K562 (cell line): ENCODE measurements around the gene TMEM150A. TPM values are rescaled to one million over a fixed set of nuclear protein-coding genes. Genes with fewer than 3 reads are reported as not detected.
A peak's percentile ranks its signal among the peaks of the same experiment; 100 is the strongest.

Experiments used
- CHD1 ChIP-seq: fragments of 200-600 bp; sonication (generic); IDR thresholded peaks from one replicate; pipeline ENCODE4 v1.6.1; 2012; ENCODE audit warnings: mild to moderate bottlenecking, moderate library complexity, low read length, inconsistent platforms
- CREM ChIP-seq: IDR thresholded peaks from 2 replicates; pipeline ENCODE4 v1.6.1; 2014; ENCODE audit warnings: antibody characterized with exemption, low read depth
- EP300 ChIP-seq: IDR thresholded peaks from 2 replicates; pipeline ENCODE4 v1.6.1; 2012; ENCODE audit warnings: low read length, improper control_type of control experiment
- ETV5 ChIP-seq: sonication (generic); formaldehyde crosslinking; IDR thresholded peaks from 2 replicates; pipeline ENCODE4 v1.4.0; 2020; ENCODE audit warnings: low read depth, mild to moderate bottlenecking, missing genetic modification reagents
- EWSR1 ChIP-seq: fragments of 450-650 bp; IDR thresholded peaks from 2 replicates; pipeline ENCODE4 v1.6.1; 2018; ENCODE audit warnings: borderline replicate concordance, mild to moderate bottlenecking, low read depth, moderate library complexity; ENCODE audit not compliant: partially characterized antibody
- HMGN3 ChIP-seq: IDR thresholded peaks from 2 replicates; pipeline ENCODE4 v1.6.1; 2011; ENCODE audit warnings: borderline replicate concordance, low read depth, mild to moderate bottlenecking, mixed read lengths, low read length; ENCODE audit not compliant: insufficient read length; ENCODE audit errors: extremely low read depth
- KDM5B ChIP-seq: fragments of 200-600 bp; sonication (generic); IDR thresholded peaks from 2 replicates; pipeline ENCODE4 v1.6.1; 2012; ENCODE audit warnings: low read depth, mild to moderate bottlenecking, moderate library complexity, low read length, control low read depth, inconsistent platforms; ENCODE audit not compliant: insufficient replicate concordance
- NFYB ChIP-seq: IDR thresholded peaks from 2 replicates; pipeline ENCODE4 v1.6.1; 2011; ENCODE audit warnings: mild to moderate bottlenecking, moderate library complexity; ENCODE audit not compliant: insufficient read length; ENCODE audit errors: extremely low read depth
- PHF8 ChIP-seq: fragments of 200-600 bp; sonication (generic); IDR thresholded peaks from 2 replicates; pipeline ENCODE4 v1.6.1; 2012; ENCODE audit warnings: mixed run types, mild to moderate bottlenecking, inconsistent platforms, low read length, moderate library complexity, borderline replicate concordance
- POLR2AphosphoS2 ChIP-seq: IDR thresholded peaks from 2 replicates; pipeline ENCODE4 v1.6.1; 2012; ENCODE audit warnings: low read length, improper control_type of control experiment
- PYGO2 ChIP-seq: fragments of 450-650 bp; IDR thresholded peaks from 2 replicates; pipeline ENCODE4 v1.6.1; 2016; ENCODE audit warnings: mild to moderate bottlenecking, missing genetic modification characterization, moderate library complexity, missing compliant biosample characterization
- TCF15 ChIP-seq: fragments of 250-450 bp; sonication (Bioruptor Pico); IDR thresholded peaks from 2 replicates; pipeline ENCODE4 v1.8.0; 2022; ENCODE audit warnings: moderate library complexity, mild to moderate bottlenecking, inconsistent platforms
- ZKSCAN3 ChIP-seq: fragments of 250-450 bp; sonication (Bioruptor Pico); IDR thresholded peaks from 2 replicates; pipeline ENCODE4 v1.4.0; 2020
- ZNF384 ChIP-seq: IDR thresholded peaks from 2 replicates; pipeline ENCODE4 v1.6.1; 2012; ENCODE audit warnings: low read depth, low read length, improper control_type of control experiment
- polyA plus RNA-seq, 8 experiments: library from polyadenylated mRNA; depleted of rRNA in 4 of 8; stranded (reverse) in 5 of 8; unstranded in 3 of 8; fragments of >200 nt; fragmentation: Nextera tagmentation in 2 of 8; fragmentation: Illumina TruSeq in 1 of 8; extraction: Ambion mirVana in 2 of 8; extraction: Trizol in 1 of 8; gene quantifications; 2 replicates each; pipeline versions ENCODE4 v1.2.1 to v1.2.3, GENCODE V29; 2011 to 2014; ENCODE audit warnings: inconsistent platforms in 1 of 8, missing spikeins in 1 of 8
- total RNA-seq, 7 experiments: library from RNA; depleted of rRNA in 6 of 7; stranded (reverse); fragments of >200 nt in 6 of 7; fragmentation: Illumina TruSeq in 2 of 7; extraction: Trizol in 2 of 7; gene quantifications; 2 replicates each; pipeline versions ENCODE4 v1.2.1 to v1.2.3, GENCODE V29; 2011 to 2021; ENCODE audit warnings: low replicate concordance in 1 of 7
- TF ChIP-seq, protein P1 (sequence below): IDR thresholded peaks from 3 replicates; pipeline ENCODE4 v1.6.1; 2011; ENCODE audit warnings: borderline replicate concordance, mild to moderate bottlenecking; ENCODE audit not compliant: insufficient read length, insufficient read depth
- TF ChIP-seq, protein P2 (sequence below): fragments of 250-450 bp; sonication (Bioruptor Pico); IDR thresholded peaks from 2 replicates; pipeline ENCODE4 v1.5.0; 2021
- TF ChIP-seq, protein P3 (sequence below): fragments of 150-350 bp; IDR thresholded peaks from 2 replicates; pipeline ENCODE4 v1.6.1; 2014; ENCODE audit warnings: low read depth, mild to moderate bottlenecking, low read length, borderline replicate concordance
- TF ChIP-seq, protein P4 (sequence below): fragments of 450-650 bp; formaldehyde crosslinking; IDR thresholded peaks from 2 replicates; pipeline ENCODE4 v1.4.0; 2020; ENCODE audit warnings: mild to moderate bottlenecking, moderate library complexity

Gene TMEM150A
- total and polyA plus RNA-seq, 9 of the 15 experiments (the other 6 are each of a cell fraction or from before 2014, with no cell fraction given): 3.9 to 17.1 (median 8.4) TPM

- TF ChIP-seq, protein P1, sequence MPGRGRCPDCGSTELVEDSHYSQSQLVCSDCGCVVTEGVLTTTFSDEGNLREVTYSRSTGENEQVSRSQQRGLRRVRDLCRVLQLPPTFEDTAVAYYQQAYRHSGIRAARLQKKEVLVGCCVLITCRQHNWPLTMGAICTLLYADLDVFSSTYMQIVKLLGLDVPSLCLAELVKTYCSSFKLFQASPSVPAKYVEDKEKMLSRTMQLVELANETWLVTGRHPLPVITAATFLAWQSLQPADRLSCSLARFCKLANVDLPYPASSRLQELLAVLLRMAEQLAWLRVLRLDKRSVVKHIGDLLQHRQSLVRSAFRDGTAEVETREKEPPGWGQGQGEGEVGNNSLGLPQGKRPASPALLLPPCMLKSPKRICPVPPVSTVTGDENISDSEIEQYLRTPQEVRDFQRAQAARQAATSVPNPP: no peak
- TF ChIP-seq HMGN3 (peak; percentile 47), KDM5B (peak; percentile 82), NFYB (peak; percentile 87), PHF8 (peak; percentile 90; the same call in 1 of the 2 replicates), ETV5 (CRISPR knock-in tag) (peak; percentile 64; the same call in 1 of the 2 replicates), CREM (peak; percentile 82), ZKSCAN3 (CRISPR knock-in tag) (no peak), ZNF384 (no peak), EWSR1 (no peak), EP300 (no peak), POLR2AphosphoS2 (no peak), PYGO2 (no peak), CHD1 (no peak), TCF15 (no peak)
- TF ChIP-seq, protein P2, sequence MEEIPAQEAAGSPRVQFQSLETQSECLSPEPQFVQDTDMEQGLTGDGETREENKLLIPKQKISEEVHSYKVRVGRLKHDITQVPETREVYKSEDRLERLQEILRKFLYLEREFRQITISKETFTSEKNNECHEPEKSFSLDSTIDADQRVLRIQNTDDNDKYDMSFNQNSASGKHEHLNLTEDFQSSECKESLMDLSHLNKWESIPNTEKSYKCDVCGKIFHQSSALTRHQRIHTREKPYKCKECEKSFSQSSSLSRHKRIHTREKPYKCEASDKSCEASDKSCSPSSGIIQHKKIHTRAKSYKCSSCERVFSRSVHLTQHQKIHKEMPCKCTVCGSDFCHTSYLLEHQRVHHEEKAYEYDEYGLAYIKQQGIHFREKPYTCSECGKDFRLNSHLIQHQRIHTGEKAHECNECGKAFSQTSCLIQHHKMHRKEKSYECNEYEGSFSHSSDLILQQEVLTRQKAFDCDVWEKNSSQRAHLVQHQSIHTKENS: no peak
- TF ChIP-seq, protein P3, sequence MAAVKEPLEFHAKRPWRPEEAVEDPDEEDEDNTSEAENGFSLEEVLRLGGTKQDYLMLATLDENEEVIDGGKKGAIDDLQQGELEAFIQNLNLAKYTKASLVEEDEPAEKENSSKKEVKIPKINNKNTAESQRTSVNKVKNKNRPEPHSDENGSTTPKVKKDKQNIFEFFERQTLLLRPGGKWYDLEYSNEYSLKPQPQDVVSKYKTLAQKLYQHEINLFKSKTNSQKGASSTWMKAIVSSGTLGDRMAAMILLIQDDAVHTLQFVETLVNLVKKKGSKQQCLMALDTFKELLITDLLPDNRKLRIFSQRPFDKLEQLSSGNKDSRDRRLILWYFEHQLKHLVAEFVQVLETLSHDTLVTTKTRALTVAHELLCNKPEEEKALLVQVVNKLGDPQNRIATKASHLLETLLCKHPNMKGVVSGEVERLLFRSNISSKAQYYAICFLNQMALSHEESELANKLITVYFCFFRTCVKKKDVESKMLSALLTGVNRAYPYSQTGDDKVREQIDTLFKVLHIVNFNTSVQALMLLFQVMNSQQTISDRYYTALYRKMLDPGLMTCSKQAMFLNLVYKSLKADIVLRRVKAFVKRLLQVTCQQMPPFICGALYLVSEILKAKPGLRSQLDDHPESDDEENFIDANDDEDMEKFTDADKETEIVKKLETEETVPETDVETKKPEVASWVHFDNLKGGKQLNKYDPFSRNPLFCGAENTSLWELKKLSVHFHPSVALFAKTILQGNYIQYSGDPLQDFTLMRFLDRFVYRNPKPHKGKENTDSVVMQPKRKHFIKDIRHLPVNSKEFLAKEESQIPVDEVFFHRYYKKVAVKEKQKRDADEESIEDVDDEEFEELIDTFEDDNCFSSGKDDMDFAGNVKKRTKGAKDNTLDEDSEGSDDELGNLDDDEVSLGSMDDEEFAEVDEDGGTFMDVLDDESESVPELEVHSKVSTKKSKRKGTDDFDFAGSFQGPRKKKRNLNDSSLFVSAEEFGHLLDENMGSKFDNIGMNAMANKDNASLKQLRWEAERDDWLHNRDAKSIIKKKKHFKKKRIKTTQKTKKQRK: no peak
- TF ChIP-seq, protein P4, sequence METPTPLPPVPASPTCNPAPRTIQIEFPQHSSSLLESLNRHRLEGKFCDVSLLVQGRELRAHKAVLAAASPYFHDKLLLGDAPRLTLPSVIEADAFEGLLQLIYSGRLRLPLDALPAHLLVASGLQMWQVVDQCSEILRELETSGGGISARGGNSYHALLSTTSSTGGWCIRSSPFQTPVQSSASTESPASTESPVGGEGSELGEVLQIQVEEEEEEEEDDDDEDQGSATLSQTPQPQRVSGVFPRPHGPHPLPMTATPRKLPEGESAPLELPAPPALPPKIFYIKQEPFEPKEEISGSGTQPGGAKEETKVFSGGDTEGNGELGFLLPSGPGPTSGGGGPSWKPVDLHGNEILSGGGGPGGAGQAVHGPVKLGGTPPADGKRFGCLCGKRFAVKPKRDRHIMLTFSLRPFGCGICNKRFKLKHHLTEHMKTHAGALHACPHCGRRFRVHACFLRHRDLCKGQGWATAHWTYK (CRISPR knock-in tag): peak; percentile 54; the same call in 1 of the 2 replicates
Observed at GRCh38 chr2:85595301-85596025, 7.0 kb downstream of the TMEM150A start, which contains the start of gene RNF181 (continued).
